H1 (cell line): Measurements from ENCODE around the gene COL4A1. TPM values are rescaled to one million over a fixed set of nuclear protein-coding genes. Genes with fewer than 3 reads are reported as not detected.

ENCODE experiments used
- BACH1 ChIP-seq: IDR thresholded peaks from 2 replicates; pipeline ENCODE4 v1.6.1; 2012; ENCODE audit warnings: low read length, improper control_type of control experiment
- CBX5 ChIP-seq: fragments of 300-800, 300-1000 bp; sonication (generic); IDR thresholded peaks from 2 replicates; pipeline ENCODE4 v1.7.1; 2016; ENCODE audit warnings: antibody characterized with exemption, low read length, low read depth
- CREB1 ChIP-seq: IDR thresholded peaks from 2 replicates; pipeline ENCODE4 v1.6.1; 2012; ENCODE audit warnings: inconsistent platforms
- FOSL1 ChIP-seq: IDR thresholded peaks from 2 replicates; pipeline ENCODE4 v1.6.1; 2011; ENCODE audit warnings: mild to moderate bottlenecking, low read depth, low read length, moderate library complexity; ENCODE audit not compliant: insufficient read depth
- HDAC2 ChIP-seq, 2 experiments: fragments of 300-600 bp in 1 of 2; sonication (generic) in 1 of 2; IDR thresholded peaks; 2 replicates each; pipeline ENCODE4 v1.6.1; 2011 to 2012; ENCODE audit warnings: low read depth in 2 of 2, low read length in 2 of 2, mild to moderate bottlenecking in 2 of 2, moderate library complexity in 2 of 2, borderline replicate concordance in 1 of 2, inconsistent platforms in 1 of 2
- HDAC6 ChIP-seq: IDR thresholded peaks from one replicate; pipeline ENCODE4 v1.7.1; 2012; ENCODE audit warnings: low read depth, mild to moderate bottlenecking, inconsistent platforms, low read length, moderate library complexity
- POLR2A ChIP-seq, 2 experiments: IDR thresholded peaks; 1 replicate in 1 of 2; 2 replicates in 1 of 2; pipeline ENCODE4 v1.6.1; 2011; ENCODE audit warnings: low read depth in 2 of 2, low read length in 2 of 2, mild to moderate bottlenecking in 2 of 2; ENCODE audit errors: control extremely low read depth in 1 of 2
- SIRT6 ChIP-seq: IDR thresholded peaks from one replicate; pipeline ENCODE4 v1.7.1; 2012; ENCODE audit warnings: low read length, inconsistent platforms
- SP4 ChIP-seq: IDR thresholded peaks from 2 replicates; pipeline ENCODE4 v1.6.1; 2012; ENCODE audit warnings: low read length, inconsistent platforms
- SRF ChIP-seq: IDR thresholded peaks from 2 replicates; pipeline ENCODE4 v1.6.1; 2011; ENCODE audit warnings: mild to moderate bottlenecking, low read depth, low read length, moderate library complexity
- TCF12 ChIP-seq: IDR thresholded peaks from 2 replicates; pipeline ENCODE4 v1.6.1; 2011; ENCODE audit warnings: low read depth, mild to moderate bottlenecking, low read length
- ZNF274 ChIP-seq: IDR thresholded peaks from 2 replicates; pipeline ENCODE4 v1.7.0; 2012; ENCODE audit warnings: low read length, borderline replicate concordance; ENCODE audit errors: extremely low read depth
- polyA plus RNA-seq, 7 experiments: library from polyadenylated mRNA; depleted of rRNA in 3 of 7; stranded (reverse) in 5 of 7; unstranded in 2 of 7; fragments of >200 nt in 5 of 7; fragments of 200-250 nt in 2 of 7; gene quantifications; 1 replicate in 5 of 7; 2 replicates in 1 of 7; 4 replicates in 1 of 7; pipeline versions ENCODE4 v1.2.1 to v1.2.3, GENCODE V29; 2011 to 2013; ENCODE audit warnings: missing spikeins in 2 of 7, mixed read lengths in 2 of 7
- total RNA-seq: library from RNA; stranded (reverse); fragmentation: NEBNext Ultra II Directional; extraction: Animal tissue kit (Norgen Biotek cat#: 25700); gene quantifications from 2 replicates; pipeline ENCODE4 v1.2.1, GENCODE V29; 2021
- TF ChIP-seq, protein P1 (sequence below): IDR thresholded peaks from 2 replicates; pipeline ENCODE4 v1.6.1; 2012; ENCODE audit warnings: low read length, inconsistent platforms

The COL4A1 gene
- total and polyA plus RNA-seq, 2 of the 8 experiments (the other 6 are each of a cell fraction or from before 2014, with no cell fraction given) = 30.7 to 82.0 TPM

DNA sequence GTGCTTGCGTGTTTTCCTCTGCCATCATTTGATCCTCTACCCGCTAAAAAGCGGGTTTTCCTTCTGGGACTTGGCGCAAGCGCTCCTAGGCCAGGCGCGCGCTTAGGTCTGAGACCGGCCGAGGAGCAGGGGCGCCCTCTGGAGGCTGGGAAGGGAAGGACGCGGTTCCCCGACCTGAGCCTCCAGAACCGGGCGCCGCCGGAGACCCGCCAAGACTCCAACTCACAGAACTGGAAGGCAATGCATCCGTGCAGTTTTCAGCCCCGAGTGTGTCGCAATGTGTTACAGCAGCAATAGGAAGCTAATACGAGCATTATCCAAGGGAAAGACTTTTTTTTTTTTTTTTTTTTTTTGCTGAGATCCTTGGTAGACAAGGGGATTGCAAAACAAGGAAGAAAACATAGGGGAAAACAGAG, 190.9 kb downstream of the COL4A1 start (continued):
- TF ChIP-seq POLR2A (IDR thresholded peaks at IDR 0.05; ENCODE audit: control extremely low read depth in 1 of 2, low read depth in 2 of 2, low read length in 2 of 2) = no peak
- TF ChIP-seq ZNF274 = no peak
- TF ChIP-seq HDAC2 (IDR thresholded peaks at IDR 0.05; ENCODE audit: borderline replicate concordance in 1 of 2, low read depth in 2 of 2, low read length in 2 of 2) = 0 out of 4 replicates have a peak, but pooled peaks of 1 of the 2 experiments have one; percentile 37
- TF ChIP-seq HDAC6 = no peak
- TF ChIP-seq TCF12 = no peak
- TF ChIP-seq CREB1 = 0 out of 2 replicates have a peak, but pooled peaks have one; percentile 12
- TF ChIP-seq SRF = no peak
- TF ChIP-seq, protein P1, sequence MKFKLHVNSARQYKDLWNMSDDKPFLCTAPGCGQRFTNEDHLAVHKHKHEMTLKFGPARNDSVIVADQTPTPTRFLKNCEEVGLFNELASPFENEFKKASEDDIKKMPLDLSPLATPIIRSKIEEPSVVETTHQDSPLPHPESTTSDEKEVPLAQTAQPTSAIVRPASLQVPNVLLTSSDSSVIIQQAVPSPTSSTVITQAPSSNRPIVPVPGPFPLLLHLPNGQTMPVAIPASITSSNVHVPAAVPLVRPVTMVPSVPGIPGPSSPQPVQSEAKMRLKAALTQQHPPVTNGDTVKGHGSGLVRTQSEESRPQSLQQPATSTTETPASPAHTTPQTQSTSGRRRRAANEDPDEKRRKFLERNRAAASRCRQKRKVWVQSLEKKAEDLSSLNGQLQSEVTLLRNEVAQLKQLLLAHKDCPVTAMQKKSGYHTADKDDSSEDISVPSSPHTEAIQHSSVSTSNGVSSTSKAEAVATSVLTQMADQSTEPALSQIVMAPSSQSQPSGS = no peak
- no peak for TF ChIP-seq CBX5
- TF ChIP-seq SIRT6 = no peak
- 0 out of 2 replicates have a peak, but pooled peaks have one; percentile 19 for TF ChIP-seq BACH1
- no peak for TF ChIP-seq SP4
- no peak for TF ChIP-seq FOSL1
